ENCODE data around the gene GATC.

GRCh38 chr12:120488057-120488640 lies 41.9 kb downstream of the GATC start:
- no peak for TF ChIP-seq EP300 (IDR thresholded peaks at IDR 0.05)
- no peak for TF ChIP-seq CTCF (IDR thresholded peaks at IDR 0.05)
- TF ChIP-seq POLR2A (IDR thresholded peaks at IDR 0.05) = no peak
- no peak for TF ChIP-seq POLR2AphosphoS5 (IDR thresholded peaks at IDR 0.05)
